ENCODE results near the gene PCDH12.

DNA sequence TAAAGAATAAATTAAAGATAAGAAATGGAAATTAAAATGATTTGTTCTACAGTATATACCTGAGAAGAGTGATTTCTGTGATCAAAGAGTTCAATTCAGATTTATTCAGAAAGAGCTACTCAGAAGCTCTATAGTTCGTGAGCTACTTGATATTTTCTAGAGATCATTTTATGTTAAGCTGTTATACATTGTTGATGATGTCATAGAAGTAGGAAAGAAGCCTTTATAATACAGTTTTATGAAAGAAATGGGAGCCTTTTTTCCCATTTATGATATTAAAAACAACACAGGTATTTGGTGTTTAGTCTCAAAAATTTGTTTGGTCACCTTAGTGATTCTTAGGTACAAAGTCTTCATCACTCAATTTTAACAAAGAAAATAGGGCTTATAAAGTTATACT lies 31.7 kb upstream of the PCDH12 start:
- TF ChIP-seq, protein P1, sequence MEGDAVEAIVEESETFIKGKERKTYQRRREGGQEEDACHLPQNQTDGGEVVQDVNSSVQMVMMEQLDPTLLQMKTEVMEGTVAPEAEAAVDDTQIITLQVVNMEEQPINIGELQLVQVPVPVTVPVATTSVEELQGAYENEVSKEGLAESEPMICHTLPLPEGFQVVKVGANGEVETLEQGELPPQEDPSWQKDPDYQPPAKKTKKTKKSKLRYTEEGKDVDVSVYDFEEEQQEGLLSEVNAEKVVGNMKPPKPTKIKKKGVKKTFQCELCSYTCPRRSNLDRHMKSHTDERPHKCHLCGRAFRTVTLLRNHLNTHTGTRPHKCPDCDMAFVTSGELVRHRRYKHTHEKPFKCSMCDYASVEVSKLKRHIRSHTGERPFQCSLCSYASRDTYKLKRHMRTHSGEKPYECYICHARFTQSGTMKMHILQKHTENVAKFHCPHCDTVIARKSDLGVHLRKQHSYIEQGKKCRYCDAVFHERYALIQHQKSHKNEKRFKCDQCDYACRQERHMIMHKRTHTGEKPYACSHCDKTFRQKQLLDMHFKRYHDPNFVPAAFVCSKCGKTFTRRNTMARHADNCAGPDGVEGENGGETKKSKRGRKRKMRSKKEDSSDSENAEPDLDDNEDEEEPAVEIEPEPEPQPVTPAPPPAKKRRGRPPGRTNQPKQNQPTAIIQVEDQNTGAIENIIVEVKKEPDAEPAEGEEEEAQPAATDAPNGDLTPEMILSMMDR (optimal IDR thresholded peaks at IDR 0.05 in 1 of 3, IDR thresholded peaks at IDR 0.05 in 1 of 3, conservative IDR thresholded peaks at IDR 0.05 in 1 of 3; ENCODE audit: extremely low read depth in 1 of 3, insufficient read depth in 2 of 3, low read length in 3 of 3) = no peak
- no peak for TF ChIP-seq EZH2 (IDR thresholded peaks at IDR 0.05; ENCODE audit: low read length)

Measured in keratinocyte (primary cell).